ENCODE measurements around the gene RBP5.

RBP5 gene

GRCh38 chr12:7128681-7129286 lies at the start of gene RBP5:
RBP5 (minus strand) TSS chr12:7128889; CDS start chr12:7128775, 114 bp downstream.
- DNase-seq (ENCODE audit: low read depth), result no peak

- no peak for DNase-seq (ENCODE audit: low read depth)
Measured at GRCh38 chr12:7178481-7178880, 49.8 kb upstream of the RBP5 start.

GRCh38 chr12:7176595-7176994 lies 47.9 kb upstream of the RBP5 start:
- DNase-seq (ENCODE audit: low read depth), result no peak

- no peak for DNase-seq (ENCODE audit: low read depth)
Measured at GRCh38 chr12:7175493-7175892, 46.8 kb upstream of the RBP5 start.

GRCh38 chr12:7171854-7172253 lies 43.2 kb upstream of the RBP5 start:
- DNase-seq (ENCODE audit: low read depth), result no peak

- no peak for DNase-seq (ENCODE audit: low read depth)
Measured at GRCh38 chr12:7169951-7170350, 41.3 kb upstream of the RBP5 start.

- no peak for DNase-seq (ENCODE audit: low read depth)
Measured at GRCh38 chr12:7162691-7163114, 34.0 kb upstream of the RBP5 start.

GRCh38 chr12:7161811-7162210 lies 33.1 kb upstream of the RBP5 start:
- no peak for DNase-seq (ENCODE audit: low read depth)

GRCh38 chr12:7161327-7161726 lies 32.6 kb upstream of the RBP5 start:
- DNase-seq (ENCODE audit: low read depth), result no peak

- DNase-seq (ENCODE audit: low read depth), result no peak
Measured at GRCh38 chr12:7160183-7160582, 31.5 kb upstream of the RBP5 start.

- no peak for DNase-seq (ENCODE audit: low read depth)
Measured at GRCh38 chr12:7158781-7159609, 30.3 kb upstream of the RBP5 start.

GRCh38 chr12:7157391-7157790 lies 28.7 kb upstream of the RBP5 start:
- no peak for DNase-seq (ENCODE audit: low read depth)

GRCh38 chr12:7156259-7157197 lies 27.8 kb upstream of the RBP5 start:
- no peak for DNase-seq (ENCODE audit: low read depth)

GRCh38 chr12:7155471-7156034 lies 26.9 kb upstream of the RBP5 start:
- DNase-seq (ENCODE audit: low read depth), result no peak

GRCh38 chr12:7154901-7155470 lies 26.3 kb upstream of the RBP5 start:
- no peak for DNase-seq (ENCODE audit: low read depth)

- DNase-seq (ENCODE audit: low read depth), result no peak
Measured at GRCh38 chr12:7154042-7154441, 25.4 kb upstream of the RBP5 start.

GRCh38 chr12:7152818-7153217 lies 24.1 kb upstream of the RBP5 start:
- DNase-seq (ENCODE audit: low read depth), result no peak

- no peak for DNase-seq (ENCODE audit: low read depth)
Measured at GRCh38 chr12:7151532-7151931, 22.8 kb upstream of the RBP5 start.

- DNase-seq (ENCODE audit: low read depth), result no peak
Measured at GRCh38 chr12:7150841-7151240, 22.2 kb upstream of the RBP5 start.

- DNase-seq (ENCODE audit: low read depth), result no peak
Measured at GRCh38 chr12:7150356-7150755, 21.7 kb upstream of the RBP5 start.

GRCh38 chr12:7146906-7147305 lies 18.2 kb upstream of the RBP5 start:
- no peak for DNase-seq (ENCODE audit: low read depth)

GRCh38 chr12:7146228-7146627 lies 17.5 kb upstream of the RBP5 start:
- no peak for DNase-seq (ENCODE audit: low read depth)
